Stimulated activated CD4-positive, alpha-beta T cell treated with anti-CD3 and anti-CD28 coated beads, Interleukin-4, amount 100 ng/mL, for 4 hours (primary cell): Measurements from ENCODE around the gene RNU6-1.

Experiments used
- DNase-seq, 2 experiments: peaks; one replicate each; pipeline ENCODE4 v3.0.0-alpha.2; 2020

The RNU6-1 gene

GRCh38 chr15:67855842-67856241, 16.0 kb upstream of the RNU6-1 start:
- DNase-seq = no peak

- no peak for DNase-seq
Observed at GRCh38 chr15:67854358-67854757, 14.5 kb upstream of the RNU6-1 start.

GRCh38 chr15:67853454-67853853, 13.6 kb upstream of the RNU6-1 start:
- no peak for DNase-seq

GRCh38 chr15:67852418-67852817, 12.6 kb upstream of the RNU6-1 start:
- DNase-seq = no peak

- no peak for DNase-seq
Observed at GRCh38 chr15:67850994-67851571, 11.2 kb upstream of the RNU6-1 start.

GRCh38 chr15:67850336-67850735, 10.5 kb upstream of the RNU6-1 start:
- no peak for DNase-seq

GRCh38 chr15:67849538-67849937, 9.7 kb upstream of the RNU6-1 start:
- DNase-seq = no peak

- DNase-seq = no peak
Observed at GRCh38 chr15:67845974-67846373, 6.1 kb upstream of the RNU6-1 start.

GRCh38 chr15:67843571-67844387, 3.9 kb upstream of the RNU6-1 start:
- no peak for DNase-seq

GRCh38 chr15:67843092-67843501, 3.3 kb upstream of the RNU6-1 start:
- no peak for DNase-seq

- no peak for DNase-seq
Observed at GRCh38 chr15:67841513-67841762, 1.6 kb upstream of the RNU6-1 start.

- no peak for DNase-seq
Observed at GRCh38 chr15:67840749-67841512, 1.1 kb upstream of the RNU6-1 start.

GRCh38 chr15:67839499-67839928, 331 bp downstream of the RNU6-1 start:
- DNase-seq = no peak

GRCh38 chr15:67838789-67839332, 984 bp downstream of the RNU6-1 start:
- DNase-seq = no peak

GRCh38 chr15:67836955-67837354, 2.9 kb downstream of the RNU6-1 start:
- no peak for DNase-seq

GRCh38 chr15:67836477-67836876, 3.4 kb downstream of the RNU6-1 start:
- peak in 1 of 2 experiments; percentile 35 for DNase-seq

- no peak for DNase-seq
Observed at GRCh38 chr15:67836134-67836455, 3.8 kb downstream of the RNU6-1 start.

GRCh38 chr15:67835297-67836133, 4.3 kb downstream of the RNU6-1 start:
- DNase-seq = no peak

GRCh38 chr15:67834581-67835296, 5.1 kb downstream of the RNU6-1 start:
- DNase-seq = no peak

- DNase-seq = no peak
Observed at GRCh38 chr15:67833710-67834511, 5.9 kb downstream of the RNU6-1 start.
